ENCODE data around the gene GIMAP6.
A peak's percentile ranks its signal among the peaks of the same experiment; 100 is the strongest.
"Not testable (repeated sequence)": the region's sequence is repeated elsewhere in the genome, so short reads cannot be mapped to it uniquely, and the experiment has no call there.

The GIMAP6 gene

GRCh38 chr7:150631866-150632864, at the start of gene GIMAP6:
GIMAP6 (minus strand) TSS chr7:150632385; CDS start chr7:150630142, 2,243 bp downstream.
- DNase-seq = peak; percentile 45

GRCh38 chr7:150680364-150680763, 48.2 kb upstream of the GIMAP6 start:
- not testable (repeated sequence) for DNase-seq

- DNase-seq = peak; percentile 49
Measured at GRCh38 chr7:150678601-150679000, 46.4 kb upstream of the GIMAP6 start.

GRCh38 chr7:150676854-150677253, 44.7 kb upstream of the GIMAP6 start:
- DNase-seq = not testable (repeated sequence)

- not testable (repeated sequence) for DNase-seq
Measured at GRCh38 chr7:150676276-150676675, 44.1 kb upstream of the GIMAP6 start.

GRCh38 chr7:150675714-150676113, 43.5 kb upstream of the GIMAP6 start:
- no peak for DNase-seq

GRCh38 chr7:150671798-150672585, 39.8 kb upstream of the GIMAP6 start:
- not testable (repeated sequence) for DNase-seq

GRCh38 chr7:150668977-150669376, 36.8 kb upstream of the GIMAP6 start:
- DNase-seq = no peak

- peak; percentile 66 for DNase-seq
Measured at GRCh38 chr7:150668472-150668911, 36.3 kb upstream of the GIMAP6 start.

GRCh38 chr7:150666412-150666811, 34.2 kb upstream of the GIMAP6 start:
- no peak for DNase-seq

GRCh38 chr7:150665896-150666295, 33.7 kb upstream of the GIMAP6 start:
- DNase-seq = no peak

GRCh38 chr7:150665089-150665748, 33.0 kb upstream of the GIMAP6 start:
- DNase-seq = peak; percentile 64

GRCh38 chr7:150663802-150664494, 31.8 kb upstream of the GIMAP6 start:
- no peak for DNase-seq

GRCh38 chr7:150662821-150663220, 30.6 kb upstream of the GIMAP6 start:
- not testable (repeated sequence) for DNase-seq

GRCh38 chr7:150660939-150661613, 28.9 kb upstream of the GIMAP6 start:
- DNase-seq = no peak

GRCh38 chr7:150657526-150657925, 25.3 kb upstream of the GIMAP6 start:
- DNase-seq = no peak

- DNase-seq = no peak
Measured at GRCh38 chr7:150656047-150656446, 23.9 kb upstream of the GIMAP6 start.

GRCh38 chr7:150654692-150655091, 22.5 kb upstream of the GIMAP6 start:
- DNase-seq = no peak

- DNase-seq = no peak
Measured at GRCh38 chr7:150649080-150649385, 16.8 kb upstream of the GIMAP6 start.

- no peak for DNase-seq
Measured at GRCh38 chr7:150648353-150649079, 16.3 kb upstream of the GIMAP6 start.

Measured in activated naive CD4-positive, alpha-beta T cell treated with anti-CD3 and anti-CD28 coated beads, Interleukin-2, amount 50 U/mL, for 16 hours (primary cell).